GM19438 (cell line): Measurements from ENCODE around the gene TMEM63A.
"Not testable (repeated sequence)": the region's sequence is repeated elsewhere in the genome, so short reads cannot be mapped to it uniquely, and the experiment has no call there.

Experiments used
- ATAC-seq: cut with Tn5 transposase; IDR thresholded peaks from one replicate; pipeline ENCODE4 v1.9.1; 2021; ENCODE audit warnings: low read depth; ENCODE audit not compliant: unreplicated experiment

Gene TMEM63A

DNA sequence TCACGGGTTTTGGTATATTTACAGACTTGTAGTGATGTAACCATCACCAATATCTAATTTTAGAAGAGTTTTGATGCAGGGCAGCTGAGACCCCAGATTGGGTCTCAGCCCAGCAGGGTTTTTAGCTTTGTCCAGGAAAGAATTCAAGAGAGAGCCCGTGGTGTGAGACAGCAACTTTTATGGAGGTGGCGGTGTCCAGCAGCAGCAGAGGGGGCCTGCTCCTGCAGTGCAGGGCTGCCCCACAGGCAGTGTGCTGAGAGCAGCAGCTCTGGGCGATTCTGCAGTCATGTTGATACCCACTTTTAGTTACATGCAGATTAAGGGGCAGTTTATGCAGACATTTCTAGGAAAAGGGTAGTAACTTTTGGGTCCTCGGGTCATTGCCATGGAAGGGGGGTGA, 74.0 kb downstream of the TMEM63A start:
- no peak for ATAC-seq

GRCh38 chr1:225806736-225807135, 75.4 kb downstream of the TMEM63A start:
- ATAC-seq, result not testable (repeated sequence)

DNA sequence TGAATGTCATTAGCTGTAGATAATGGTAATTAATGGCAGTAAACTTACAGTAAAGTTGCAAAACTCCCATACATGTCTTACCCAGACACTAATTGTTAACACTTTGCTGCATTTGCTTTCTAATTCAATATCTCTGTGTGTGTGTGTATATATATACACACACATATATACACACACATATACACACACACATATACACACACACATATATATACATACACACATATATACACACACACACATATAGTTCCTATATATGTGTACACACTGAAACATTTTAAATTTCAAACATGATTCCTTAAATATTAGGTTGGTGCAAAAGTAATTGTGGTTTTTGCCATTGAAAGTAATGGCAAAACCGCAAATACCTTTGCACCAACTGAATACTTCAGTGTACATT, 75.9 kb downstream of the TMEM63A start:
- ATAC-seq, result no peak

DNA sequence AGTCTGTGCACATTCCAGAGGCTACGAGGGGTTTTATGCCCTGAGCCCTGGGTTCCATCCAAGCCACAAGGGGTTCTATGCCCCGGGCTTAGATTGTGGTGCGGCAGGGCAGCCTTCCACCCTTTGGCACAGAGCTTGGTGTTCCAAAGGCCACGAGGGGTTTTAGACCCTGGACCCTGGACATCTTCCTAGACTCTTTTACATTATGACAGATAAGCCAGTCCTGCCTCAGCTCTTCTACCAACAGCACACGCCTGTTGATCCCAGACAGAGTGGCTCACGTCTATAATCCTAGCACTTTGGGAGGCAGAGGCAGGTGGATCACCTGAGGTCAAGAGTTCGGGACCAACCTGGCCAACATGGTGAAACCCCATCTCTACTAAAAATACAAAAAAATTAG, 81.0 kb downstream of the TMEM63A start:
- ATAC-seq, result not testable (repeated sequence)

GRCh38 chr1:225796097-225796496, 86.1 kb downstream of the TMEM63A start:
- not testable (repeated sequence) for ATAC-seq
